Gastroesophageal sphincter (tissue), 4 donors: Measurements from ENCODE around the gene SPG7. TPM values are rescaled to one million over a fixed set of nuclear protein-coding genes. Genes with fewer than 3 reads are reported as not detected.
A peak's percentile ranks its signal among the peaks of the same experiment; 100 is the strongest.

Experiments
- ATAC-seq: fragments of 150-250 bp; one replicate; pipeline ENCODE4 v1.9.1; 2016; ENCODE audit warnings: mild to moderate bottlenecking, moderate library complexity
- H3K27ac ChIP-seq, 4 donors: fragments of 200-600 bp; sonication (generic) in 3 of 4; 1 replicate in 3 of 4; 2 replicates in 1 of 4; pipeline ENCODE4 v1.5.1; 2016 to 2019
- H3K27me3 ChIP-seq: fragments of 200-600 bp; sonication (generic); one replicate; pipeline ENCODE4 v1.5.1; 2019
- H3K36me3 ChIP-seq, 2 donors: fragments of 200-600 bp; sonication (generic); one replicate each; pipeline ENCODE4 v1.5.1; 2019; ENCODE audit warnings: control low read depth in 1 of 2
- H3K4me1 ChIP-seq, 3 donors: fragments of 200-600 bp; sonication (generic); 1 replicate in 2 of 3; 2 replicates in 1 of 3; pipeline ENCODE4 v1.5.1; 2016 to 2019; ENCODE audit warnings: control low read depth in 2 of 3
- H3K4me3 ChIP-seq, 2 donors: fragments of 200-600 bp; sonication (generic); one replicate each; pipeline ENCODE4 v1.5.1; 2019; ENCODE audit warnings: mild to moderate bottlenecking in 1 of 2, moderate library complexity in 1 of 2
- H3K9me3 ChIP-seq, 3 donors: fragments of 200-600 bp; sonication (generic); one replicate each; pipeline ENCODE4 v1.5.1; 2017 to 2019; ENCODE audit warnings: control low read depth in 2 of 3
- EP300 ChIP-seq: sonication (generic); formaldehyde crosslinking; IDR thresholded peaks from one replicate; pipeline ENCODE4 v1.6.1; 2017; ENCODE audit warnings: antibody characterized with exemption, mild to moderate bottlenecking
- POLR2A ChIP-seq, 2 donors: fragments of 450-650 bp; IDR thresholded peaks; one replicate each; pipeline ENCODE4 v1.6.1; 2017; ENCODE audit warnings: antibody characterized with exemption in 2 of 2, mild to moderate bottlenecking in 2 of 2, moderate library complexity in 1 of 2
- POLR2AphosphoS5 ChIP-seq: sonication (generic); formaldehyde crosslinking; IDR thresholded peaks from one replicate; pipeline ENCODE4 v1.6.1; 2017; ENCODE audit warnings: antibody characterized with exemption
- WGBS, 2 donors: methylation state at CpG; one replicate each; pipeline ENCODE4 v1.1.5; 2018; ENCODE audit warnings: low coverage in 1 of 2; 5-methylcytosine and 5-hydroxymethylcytosine counted together
- total RNA-seq, 4 donors: library from RNA; depleted of rRNA; stranded (reverse); fragments of >200 nt; gene quantifications; one replicate each; pipeline ENCODE4 v1.1.0, GENCODE V29; 2016
- TF ChIP-seq, protein P1 (sequence below), 4 experiments: fragments of 200-600 bp in 2 of 4; fragments of 450-650 bp in 2 of 4; sonication (generic) in 1 of 4; IDR thresholded peaks; one replicate each; pipeline ENCODE4 v1.5.1; 2017 to 2019; ENCODE audit warnings: antibody characterized with exemption in 4 of 4, mild to moderate bottlenecking in 2 of 4, moderate library complexity in 2 of 4

Gene SPG7
- total RNA-seq, 4 donors from 2014 or later, result 80.9 to 160 (median 98.2) TPM

DNA sequence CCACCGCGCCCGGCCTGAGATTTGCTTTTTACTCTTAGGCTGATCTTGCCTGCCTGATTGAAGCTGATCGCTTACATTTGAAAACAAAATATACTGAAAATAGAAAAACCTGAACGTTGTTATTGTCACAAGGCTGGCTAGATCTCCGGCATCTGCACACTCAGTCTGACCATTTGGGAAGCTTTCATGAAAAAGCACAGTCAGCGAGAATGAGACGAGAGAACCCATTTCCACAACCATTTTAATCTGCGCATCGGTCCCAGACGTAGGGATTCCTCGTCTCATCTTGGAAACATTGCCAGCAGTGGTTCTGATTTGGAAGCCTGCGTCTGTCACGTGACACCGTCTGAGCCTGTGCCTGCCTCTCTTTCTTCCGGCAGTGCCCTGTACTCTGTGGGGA, 20.9 kb downstream of the SPG7 start:
- H3K27ac ChIP-seq, result no peak overlapping the region
- no peaks in the 10 kb centered on the region for H3K9me3 ChIP-seq
- H3K27me3 ChIP-seq, result no peaks in the 10 kb centered on the region
- no peak overlapping the region for H3K4me3 ChIP-seq
- no peak for ATAC-seq
- 79 to 92% methylated on average over 13 to 16 of the region's 16 CpGs for WGBS, 2 donors
- TF ChIP-seq POLR2AphosphoS5 (no peak), POLR2A (IDR thresholded peaks at IDR 0.05) (no peak), EP300 (no peak)
- TF ChIP-seq, protein P1, sequence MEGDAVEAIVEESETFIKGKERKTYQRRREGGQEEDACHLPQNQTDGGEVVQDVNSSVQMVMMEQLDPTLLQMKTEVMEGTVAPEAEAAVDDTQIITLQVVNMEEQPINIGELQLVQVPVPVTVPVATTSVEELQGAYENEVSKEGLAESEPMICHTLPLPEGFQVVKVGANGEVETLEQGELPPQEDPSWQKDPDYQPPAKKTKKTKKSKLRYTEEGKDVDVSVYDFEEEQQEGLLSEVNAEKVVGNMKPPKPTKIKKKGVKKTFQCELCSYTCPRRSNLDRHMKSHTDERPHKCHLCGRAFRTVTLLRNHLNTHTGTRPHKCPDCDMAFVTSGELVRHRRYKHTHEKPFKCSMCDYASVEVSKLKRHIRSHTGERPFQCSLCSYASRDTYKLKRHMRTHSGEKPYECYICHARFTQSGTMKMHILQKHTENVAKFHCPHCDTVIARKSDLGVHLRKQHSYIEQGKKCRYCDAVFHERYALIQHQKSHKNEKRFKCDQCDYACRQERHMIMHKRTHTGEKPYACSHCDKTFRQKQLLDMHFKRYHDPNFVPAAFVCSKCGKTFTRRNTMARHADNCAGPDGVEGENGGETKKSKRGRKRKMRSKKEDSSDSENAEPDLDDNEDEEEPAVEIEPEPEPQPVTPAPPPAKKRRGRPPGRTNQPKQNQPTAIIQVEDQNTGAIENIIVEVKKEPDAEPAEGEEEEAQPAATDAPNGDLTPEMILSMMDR (IDR thresholded peaks at IDR 0.05), result no peak
- no peaks in the 10 kb centered on the region for H3K4me1 ChIP-seq
- peaks cover 0 to 100% of the 10 kb centered on the region in 2 donors for H3K36me3 ChIP-seq

DNA sequence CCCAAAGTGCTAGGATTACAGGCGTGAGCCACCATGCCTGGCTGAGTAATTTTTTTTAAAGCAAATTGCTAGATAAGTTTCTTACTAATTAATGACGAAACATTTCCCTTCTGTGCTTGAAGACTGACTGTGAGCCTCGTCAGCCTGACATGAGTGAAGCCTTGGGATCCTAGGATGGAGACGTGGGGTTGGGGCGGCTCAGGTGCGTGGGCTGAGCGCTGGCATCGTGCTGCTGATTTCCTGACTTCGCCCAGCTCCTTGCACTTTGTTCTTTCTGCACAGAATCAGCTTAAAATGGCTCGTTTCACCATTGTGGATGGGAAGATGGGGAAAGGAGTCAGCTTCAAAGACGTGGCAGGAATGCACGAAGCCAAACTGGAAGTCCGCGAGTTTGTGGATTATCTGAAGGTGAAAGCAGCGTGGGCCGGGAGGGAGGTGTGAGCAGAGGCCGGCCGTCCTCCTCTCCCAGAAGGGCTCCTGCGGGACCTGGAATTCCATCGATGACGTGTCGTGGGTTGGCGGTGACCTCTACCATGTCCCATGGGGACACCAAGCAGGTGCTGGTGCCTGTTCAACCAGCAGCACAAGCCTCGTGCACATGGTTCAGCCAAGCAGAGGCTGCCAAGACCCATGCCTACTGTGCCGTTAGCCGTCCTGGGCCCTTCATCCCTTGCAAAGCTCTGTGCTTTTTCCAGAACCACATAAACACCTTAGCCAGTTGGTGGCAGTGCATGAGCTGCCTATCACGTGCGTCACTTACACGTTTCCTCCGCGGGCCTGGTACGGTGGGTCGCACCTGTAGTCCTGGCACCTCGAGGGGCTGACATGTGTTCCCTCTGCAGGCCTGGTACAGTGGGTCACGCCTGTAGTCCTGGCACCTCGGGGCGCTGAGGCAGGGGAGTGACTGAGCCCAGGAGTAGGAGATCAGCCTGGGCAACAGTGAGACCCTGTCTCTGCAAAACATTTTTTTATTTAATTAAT, 22.5 kb downstream of the SPG7 start:
- Histone ChIP-seq H3K36me3 (peaks cover 0 to 100% of the 10 kb centered on the region in 2 donors), H3K4me3 (no peak overlapping the region), H3K27ac (no peak overlapping the region), H3K9me3 (no peaks in the 10 kb centered on the region), H3K27me3 (no peaks in the 10 kb centered on the region), H3K4me1 (peaks cover 0 to 11% (median 0%) of the 10 kb centered on the region in 3 donors)
- 60 to 95% methylated on average over 1 to 14 of the region's 37 CpGs for WGBS, 2 donors
- no peak for ATAC-seq
- no peak for TF ChIP-seq POLR2AphosphoS5
- TF ChIP-seq POLR2A (IDR thresholded peaks at IDR 0.05), result no peak

DNA sequence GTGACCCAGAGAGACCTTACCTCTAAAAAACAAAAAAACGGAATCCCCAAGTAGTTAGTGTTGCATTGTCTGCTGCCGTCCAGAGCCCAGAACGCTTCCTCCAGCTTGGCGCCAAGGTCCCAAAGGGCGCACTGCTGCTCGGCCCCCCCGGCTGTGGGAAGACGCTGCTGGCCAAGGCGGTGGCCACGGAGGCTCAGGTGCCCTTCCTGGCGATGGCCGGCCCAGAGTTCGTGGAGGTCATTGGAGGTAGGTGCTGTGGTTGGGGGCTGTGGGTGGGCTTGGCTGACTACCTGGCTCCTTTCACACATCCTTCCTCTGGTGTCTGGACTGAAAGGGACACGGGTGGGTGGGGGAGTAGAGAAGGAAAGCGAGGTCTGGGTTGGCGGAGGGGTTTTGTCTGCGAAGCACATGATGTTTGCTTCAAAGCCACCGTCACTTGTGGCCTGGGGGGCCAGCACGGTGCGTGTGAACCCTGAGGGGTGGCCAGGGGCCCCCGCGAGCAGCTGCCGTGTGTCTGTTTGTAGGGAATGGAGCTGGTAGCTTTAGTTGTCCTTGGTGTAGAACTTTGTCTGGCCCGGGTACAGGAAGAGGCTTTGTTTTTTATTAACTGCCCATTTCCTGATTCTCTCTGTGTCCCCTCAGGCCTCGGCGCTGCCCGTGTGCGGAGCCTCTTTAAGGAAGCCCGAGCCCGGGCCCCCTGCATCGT, 23.8 kb downstream of the SPG7 start:
- TF ChIP-seq EP300 (no peak), POLR2A (IDR thresholded peaks at IDR 0.05) (no peak), POLR2AphosphoS5 (no peak)
- TF ChIP-seq, protein P1 (IDR thresholded peaks at IDR 0.05), result no peak
- Histone ChIP-seq H3K27me3 (no peaks in the 10 kb centered on the region), H3K9me3 (no peaks in the 10 kb centered on the region), H3K27ac (peak overlapping the region in 2 of 4 donors; percentile 4 to 24), H3K4me3 (no peak overlapping the region), H3K4me1 (peaks cover 0 to 11% (median 0%) of the 10 kb centered on the region in 3 donors), H3K36me3 (peaks cover 0 to 99% of the 10 kb centered on the region in 2 donors)
- ATAC-seq, result no peak
- 80 to 85% methylated on average over 2 to 13 of the region's 31 CpGs for WGBS, 2 donors

DNA sequence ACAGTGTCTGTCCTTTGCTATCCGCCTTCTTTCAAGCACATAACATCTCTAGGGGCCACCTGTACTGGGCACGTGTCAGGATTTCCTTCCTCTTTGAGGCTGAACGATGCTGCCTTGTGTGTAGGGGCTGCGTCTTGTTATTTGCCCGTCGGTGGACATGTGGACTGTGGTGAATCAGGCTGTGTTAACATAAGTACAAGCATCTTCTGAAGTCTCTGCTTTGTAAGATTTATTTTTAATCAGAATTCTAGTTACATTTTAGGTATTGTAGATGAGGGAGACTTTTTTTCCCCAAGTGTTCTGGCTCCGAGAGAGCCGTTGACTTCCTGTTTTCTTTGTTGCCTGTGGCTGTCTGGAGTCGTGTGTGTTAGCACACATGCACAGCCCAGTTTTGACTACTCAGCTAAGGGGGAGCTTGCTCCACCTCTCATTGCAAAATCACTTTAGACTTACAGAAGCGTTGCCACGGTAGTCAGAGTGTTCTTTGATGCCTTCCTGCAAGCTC, 26.1 kb downstream of the SPG7 start:
- H3K36me3 ChIP-seq, result peaks cover 0 to 98% of the 10 kb centered on the region in 2 donors
- TF ChIP-seq POLR2A (IDR thresholded peaks at IDR 0.05) (no peak), EP300 (no peak), POLR2AphosphoS5 (no peak)
- TF ChIP-seq, protein P1 (IDR thresholded peaks at IDR 0.05), result no peak
- peak overlapping the region in 1 of 4 donors; percentile 5 for H3K27ac ChIP-seq
- no peaks in the 10 kb centered on the region for H3K9me3 ChIP-seq
- peaks cover 0 to 11% (median 0%) of the 10 kb centered on the region in 3 donors for H3K4me1 ChIP-seq
- no peak overlapping the region for H3K4me3 ChIP-seq
- no peaks in the 10 kb centered on the region for H3K27me3 ChIP-seq
- ATAC-seq, result peak; percentile 63
- WGBS, 2 donors, result 67% methylated on average over 11 of the region's 11 CpGs; no CpG with 5 or more reads in 1 of the 2 donors

DNA sequence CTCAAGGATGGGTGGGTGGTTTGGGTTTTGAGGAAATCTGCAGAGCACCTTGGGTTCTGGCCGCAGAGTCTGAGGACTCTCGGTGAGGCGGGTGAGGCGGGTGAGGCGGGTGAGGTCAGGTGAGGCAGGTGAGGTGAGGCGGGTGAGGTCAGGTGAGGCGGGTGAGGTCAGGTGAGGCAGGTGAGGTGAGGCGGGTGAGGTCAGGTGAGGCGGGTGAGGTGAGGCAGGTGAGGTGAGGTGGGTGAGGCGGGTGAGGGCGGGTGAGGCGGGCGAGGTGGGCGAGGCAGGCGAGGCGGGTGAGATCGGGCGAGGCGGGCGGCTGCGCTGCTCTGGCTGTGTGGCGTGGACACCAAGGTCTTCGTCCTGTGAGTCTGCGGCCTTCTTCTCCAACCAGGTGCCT, 28.2 kb downstream of the SPG7 start:
- H3K27me3 ChIP-seq, result no peaks in the 10 kb centered on the region
- TF ChIP-seq, protein P1 (IDR thresholded peaks at IDR 0.05), result no peak
- TF ChIP-seq POLR2A (IDR thresholded peaks at IDR 0.05) (no peak), POLR2AphosphoS5 (no peak), EP300 (no peak)
- H3K27ac ChIP-seq, result no peak overlapping the region
- peaks cover 0 to 11% (median 0%) of the 10 kb centered on the region in 3 donors for H3K4me1 ChIP-seq
- no peaks in the 10 kb centered on the region for H3K9me3 ChIP-seq
- 94% methylated on average over 17 of the region's 24 CpGs; no CpG with 5 or more reads in 1 of the 2 donors for WGBS, 2 donors
- peaks cover 0 to 81% of the 10 kb centered on the region in 2 donors for H3K36me3 ChIP-seq
- no peak overlapping the region for H3K4me3 ChIP-seq
- no peak for ATAC-seq
